Smooth muscle cell (in vitro differentiated cells): ENCODE data around the gene SLC35E3. TPM values are rescaled to one million over a fixed set of nuclear protein-coding genes. Genes with fewer than 3 reads are reported as not detected.

Source experiments
- DNase-seq: peaks from one replicate; lab custom pipeline; 2025; ENCODE audit not compliant: unreplicated experiment; lab: John Stamatoyannopoulos, UW
- H2AFZ ChIP-seq: fragments of 200-600 bp; sonication (generic); 2 replicates; pipeline ENCODE4 v1.6.0; 2016; ENCODE audit warnings: antibody characterized with exemption, low read depth, mild to moderate bottlenecking
- H3F3A ChIP-seq: fragments of 200-600 bp; sonication (generic); 2 replicates; pipeline ENCODE4 v1.6.0; 2017; ENCODE audit warnings: antibody characterized with exemption, low read depth
- H3K27ac ChIP-seq: fragments of 200-600 bp; sonication (generic); 2 replicates; pipeline ENCODE4 v1.5.1; 2016; ENCODE audit warnings: low read depth, mild to moderate bottlenecking
- H3K27me3 ChIP-seq: fragments of 200-600 bp; sonication (generic); 2 replicates; pipeline ENCODE4 v1.6.1; 2016; ENCODE audit warnings: low read depth, mild to moderate bottlenecking
- H3K36me3 ChIP-seq: fragments of 200-600 bp; sonication (generic); 2 replicates; pipeline ENCODE4 v1.5.1; 2016; ENCODE audit warnings: low read depth
- H3K4me1 ChIP-seq: fragments of 200-600 bp; sonication (generic); 2 replicates; pipeline ENCODE4 v1.5.1; 2016; ENCODE audit warnings: low read depth
- H3K4me2 ChIP-seq: fragments of 200-600 bp; sonication (generic); 2 replicates; pipeline ENCODE4 v1.6.0; 2016; ENCODE audit warnings: mild to moderate bottlenecking
- H3K4me3 ChIP-seq: fragments of 200-600 bp; sonication (generic); 2 replicates; pipeline ENCODE4 v1.5.1; 2016; ENCODE audit warnings: mild to moderate bottlenecking
- H3K79me2 ChIP-seq: fragments of 200-600 bp; sonication (generic); 2 replicates; pipeline ENCODE4 v1.6.0; 2016; ENCODE audit warnings: low read depth, mild to moderate bottlenecking
- H3K9ac ChIP-seq: fragments of 200-600 bp; sonication (generic); 2 replicates; pipeline ENCODE4 v1.6.0; 2016; ENCODE audit warnings: low read depth
- H3K9me3 ChIP-seq: fragments of 200-600 bp; sonication (generic); replicated peaks from 2 replicates; pipeline ENCODE4 v1.5.1; 2016; ENCODE audit warnings: low read depth
- H4K20me1 ChIP-seq: fragments of 200-600 bp; sonication (generic); 2 replicates; pipeline ENCODE4 v1.6.0; 2016; ENCODE audit warnings: low read depth
- CTCF ChIP-seq: fragments of 200-600 bp; sonication (generic); IDR thresholded peaks from 2 replicates; pipeline ENCODE4 v1.5.1; 2017; ENCODE audit warnings: borderline replicate concordance, mild to moderate bottlenecking, antibody characterized with exemption; ENCODE audit not compliant: insufficient read depth, poor library complexity, severe bottlenecking
- WGBS: methylation state at CpG from one replicate; pipeline ENCODE4 v1.1.7; 2016; ENCODE audit warnings: low lambda C conversion rate; 5-methylcytosine and 5-hydroxymethylcytosine counted together
- polyA plus RNA-seq: library from polyadenylated mRNA; unstranded; fragments of >200 nt; fragmentation: Nextera tagmentation; extraction: Ambion mirVana; gene quantifications from 2 replicates; pipeline ENCODE4 v1.2.1, GENCODE V29; 2016
- total RNA-seq: library from RNA; depleted of rRNA; stranded (reverse); fragments of >200 nt; gene quantifications from 2 replicates; pipeline ENCODE4 v1.2.3, GENCODE V29; 2014

SLC35E3 gene
- total and polyA plus RNA-seq, 2 experiments from 2014 or later = 8.9 to 18.8 TPM

GRCh38 chr12:68827895-68828671 lies 82.1 kb downstream of the SLC35E3 start:
- TF ChIP-seq CTCF = no peak

GRCh38 chr12:68828672-68829068 lies 82.7 kb downstream of the SLC35E3 start:
- peaks cover 49% of the 10 kb centered on the region for H3K36me3 ChIP-seq
- H3K4me3 ChIP-seq = no peak overlapping the region
- H3K27ac ChIP-seq = peak overlapping the region; percentile 9
- H3K27me3 ChIP-seq = no peaks in the 10 kb centered on the region
- H3F3A ChIP-seq = peaks cover 25% of the 10 kb centered on the region
- 97% methylated on average over 7 of the region's 7 CpGs for WGBS
- H3K4me1 ChIP-seq = no peaks in the 10 kb centered on the region
- peaks cover 11% of the 10 kb centered on the region for H3K79me2 ChIP-seq
- H2AFZ ChIP-seq = no peak overlapping the region
- no peaks in the 10 kb centered on the region for H3K9me3 ChIP-seq
- no peak overlapping the region for H3K4me2 ChIP-seq
- H4K20me1 ChIP-seq = peaks cover 95% of the 10 kb centered on the region
- no peak for DNase-seq
- no peak overlapping the region for H3K9ac ChIP-seq
- TF ChIP-seq CTCF = no peak

More at GRCh38 chr12:68827895-68828671, 82.1 kb downstream of the SLC35E3 start:
- Histone ChIP-seq H3K4me3 (no peak overlapping the region), H3K27ac (peak overlapping the region; percentile 9), H3K9ac (no peak overlapping the region), H4K20me1 (peaks cover 97% of the 10 kb centered on the region), H3K9me3 (no peaks in the 10 kb centered on the region), H3K4me1 (peaks cover 4% of the 10 kb centered on the region), H3F3A (peaks cover 25% of the 10 kb centered on the region), H3K27me3 (no peaks in the 10 kb centered on the region), H3K36me3 (peaks cover 49% of the 10 kb centered on the region), H3K4me2 (no peak overlapping the region), H3K79me2 (peaks cover 11% of the 10 kb centered on the region), H2AFZ (no peak overlapping the region)
- no peak for DNase-seq
- WGBS = 93% methylated on average over 5 of the region's 5 CpGs

Other genes starting within 250 kb of the SLC35E3 start
- gene RAP1B, start 135.3 kb upstream of the SLC35E3 start, total RNA-seq = 275 and 313 TPM in 2 replicates
- gene RAP1B, start 135.3 kb upstream of the SLC35E3 start, polyA plus RNA-seq = 236 and 242 TPM in 2 replicates
- gene NUP107, start 59.2 kb upstream of the SLC35E3 start, total RNA-seq = 51.1 and 65.3 TPM in 2 replicates
- 29.1 and 39.9 TPM in 2 replicates for gene NUP107, start 59.2 kb upstream of the SLC35E3 start, polyA plus RNA-seq
- gene MDM2, start 62.0 kb downstream of the SLC35E3 start, total RNA-seq = 189 and 278 TPM in 2 replicates
- 43.4 and 80.2 TPM in 2 replicates for gene MDM2, start 62.0 kb downstream of the SLC35E3 start, polyA plus RNA-seq
- 0.22 and 6.2 TPM in 2 replicates for gene CPM, start 187.0 kb downstream of the SLC35E3 start, total RNA-seq
- gene CPM, start 187.0 kb downstream of the SLC35E3 start, polyA plus RNA-seq = 0.57 and 1.2 TPM in 2 replicates